Spinal cord (tissue), 10 donors: ENCODE data around the gene FSD1. TPM values are rescaled to one million over a fixed set of nuclear protein-coding genes. Genes with fewer than 3 reads are reported as not detected.

ENCODE experiments used
- DNase-seq, 6 donors: peaks; one replicate each; pipeline versions ENCODE4 v3.0.0 to v3.0.0-alpha.2; 2013 to 2015; ENCODE audit warnings: low spot score in 6 of 6, low read depth in 4 of 6
- H3K27ac ChIP-seq: one replicate; pipeline ENCODE4 v1.5.1; 2013; ENCODE audit warnings: low read depth, low read length, control low read depth
- H3K27me3 ChIP-seq: one replicate; pipeline ENCODE4 v1.6.1; 2013; ENCODE audit warnings: low read length; ENCODE audit not compliant: control insufficient read depth, insufficient read depth
- H3K36me3 ChIP-seq: one replicate; pipeline ENCODE4 v1.6.1; 2013; ENCODE audit warnings: low read length; ENCODE audit not compliant: control insufficient read depth, insufficient read depth
- H3K4me1 ChIP-seq: one replicate; pipeline ENCODE4 v1.6.1; 2013; ENCODE audit warnings: low read length; ENCODE audit not compliant: control insufficient read depth, insufficient read depth
- H3K4me3 ChIP-seq: one replicate; pipeline ENCODE4 v1.5.1; 2013; ENCODE audit warnings: low read depth, low read length, control low read depth
- H3K9me3 ChIP-seq: one replicate; pipeline ENCODE4 v1.6.1; 2013; ENCODE audit warnings: low read length; ENCODE audit not compliant: control insufficient read depth, insufficient read depth
- WGBS: methylation state at CpG from one replicate; pipeline ENCODE4 v1.1.5; 2013; ENCODE audit warnings: missing lambda C conversion rate; ENCODE audit not compliant: insufficient coverage; 5-methylcytosine and 5-hydroxymethylcytosine counted together
- polyA plus RNA-seq, 2 donors: library from polyadenylated mRNA; unstranded; fragments of 120-200 nt; gene quantifications; one replicate each; pipeline ENCODE4 v1.2.1, GENCODE V29; 2013; ENCODE audit not compliant: insufficient read length in 2 of 2
- total RNA-seq, 2 donors: library from RNA; depleted of rRNA in 1 of 2; stranded (reverse); fragments of 120-200 nt in 1 of 2; fragments of >200 nt in 1 of 2; gene quantifications; one replicate each; pipeline versions ENCODE4 v1.2.3 to v1.2.4, GENCODE V29; 2013 to 2014
- donor health status: healthy.

The FSD1 gene
- total and polyA plus RNA-seq, 4 donors, result 15.9 to 118 (median 70.8) TPM

GRCh38 chr19:4295972-4296771, 8.2 kb upstream of the FSD1 start:
- no peak overlapping the region for H3K4me3 ChIP-seq
- peaks cover 2% of the 10 kb centered on the region for H3K27me3 ChIP-seq
- no peak overlapping the region for H3K27ac ChIP-seq
- peaks cover 3% of the 10 kb centered on the region for H3K36me3 ChIP-seq
- WGBS, result 77% methylated on average over 5 of the region's 14 CpGs
- H3K4me1 ChIP-seq, result peaks cover 18% of the 10 kb centered on the region
- DNase-seq, result peak in 3 of 6 donors; percentile 51 to 87 (median 78)
- H3K9me3 ChIP-seq, result no peaks in the 10 kb centered on the region

- peaks cover 2% of the 10 kb centered on the region for H3K27me3 ChIP-seq
- no peak for DNase-seq
- WGBS, result 51% methylated on average over 19 of the region's 27 CpGs
Measured at GRCh38 chr19:4297901-4298809, 6.2 kb upstream of the FSD1 start.

GRCh38 chr19:4298810-4299550, 5.4 kb upstream of the FSD1 start:
- Histone ChIP-seq H3K27ac (no peak overlapping the region), H3K4me3 (no peak overlapping the region), H3K9me3 (no peaks in the 10 kb centered on the region), H3K27me3 (peaks cover 2% of the 10 kb centered on the region), H3K4me1 (peaks cover 17% of the 10 kb centered on the region), H3K36me3 (no peaks in the 10 kb centered on the region)
- DNase-seq, result no peak
- 76% methylated on average over 2 of the region's 8 CpGs for WGBS

More at GRCh38 chr19:4297901-4298809, 6.2 kb upstream of the FSD1 start:
- H3K27ac ChIP-seq, result no peak overlapping the region
- H3K4me1 ChIP-seq, result peaks cover 14% of the 10 kb centered on the region
- H3K9me3 ChIP-seq, result no peaks in the 10 kb centered on the region
- no peak overlapping the region for H3K4me3 ChIP-seq
- H3K36me3 ChIP-seq, result no peaks in the 10 kb centered on the region

GRCh38 chr19:4300589-4300988, 3.8 kb upstream of the FSD1 start:
- peaks cover 3% of the 10 kb centered on the region for H3K36me3 ChIP-seq
- no peak overlapping the region for H3K27ac ChIP-seq
- peaks cover 28% of the 10 kb centered on the region for H3K4me1 ChIP-seq
- no peak for DNase-seq
- no peaks in the 10 kb centered on the region for H3K9me3 ChIP-seq
- 100% methylated on average over 3 of the region's 3 CpGs for WGBS
- H3K27me3 ChIP-seq, result peaks cover 2% of the 10 kb centered on the region
- no peak overlapping the region for H3K4me3 ChIP-seq

GRCh38 chr19:4301590-4302242, 2.7 kb upstream of the FSD1 start:
- WGBS, result 41% methylated on average over 6 of the region's 13 CpGs
- H3K4me1 ChIP-seq, result peaks cover 21% of the 10 kb centered on the region
- no peak overlapping the region for H3K27ac ChIP-seq
- peaks cover 14% of the 10 kb centered on the region for H3K36me3 ChIP-seq
- H3K9me3 ChIP-seq, result no peaks in the 10 kb centered on the region
- H3K27me3 ChIP-seq, result peaks cover 2% of the 10 kb centered on the region
- H3K4me3 ChIP-seq, result no peak overlapping the region
- DNase-seq, result no peak

GRCh38 chr19:4302243-4302640, 2.2 kb upstream of the FSD1 start, which contains the start of gene TMIGD2:
Gene TMIGD2, minus strand, starts transcription at chr19:4302389. Its CDS starts 4 bp downstream, at chr19:4302385.
- peaks cover 19% of the 10 kb centered on the region for H3K36me3 ChIP-seq
- DNase-seq, result no peak
- no peak within 1 kb of the TSS for H3K4me3 ChIP-seq
- H3K4me1 ChIP-seq, result peaks cover 15% of the 10 kb centered on the region
- no peaks in the 10 kb centered on the region for H3K9me3 ChIP-seq
- no peak within 1 kb of the TSS for H3K27ac ChIP-seq
- peaks cover 2% of the 10 kb centered on the region for H3K27me3 ChIP-seq
- 71% methylated on average over 6 of the region's 8 CpGs for WGBS

- 55% methylated on average over 8 of the region's 18 CpGs for WGBS
- H3K36me3 ChIP-seq, result peaks cover 33% of the 10 kb centered on the region
- no peak overlapping the region for H3K27ac ChIP-seq
- no peaks in the 10 kb centered on the region for H3K9me3 ChIP-seq
- peak overlapping the region; percentile 6 for H3K4me3 ChIP-seq
- no peaks in the 10 kb centered on the region for H3K27me3 ChIP-seq
- DNase-seq, result no peak
- peaks cover 15% of the 10 kb centered on the region for H3K4me1 ChIP-seq
Measured at GRCh38 chr19:4303819-4304537, 420 bp upstream of the FSD1 start.

- no peak overlapping the region for H3K4me3 ChIP-seq
- 73% methylated on average over 3 of the region's 7 CpGs for WGBS
- H3K9me3 ChIP-seq, result no peaks in the 10 kb centered on the region
- H3K27me3 ChIP-seq, result no peaks in the 10 kb centered on the region
- peak in 1 of 6 donors; percentile 9 for DNase-seq
- H3K4me1 ChIP-seq, result peaks cover 15% of the 10 kb centered on the region
- H3K27ac ChIP-seq, result no peak overlapping the region
- peaks cover 42% of the 10 kb centered on the region for H3K36me3 ChIP-seq
Measured at GRCh38 chr19:4305257-4305612, 837 bp downstream of the FSD1 start.
